Measurements from ENCODE around the gene WDR86.

The WDR86 gene

DNA sequence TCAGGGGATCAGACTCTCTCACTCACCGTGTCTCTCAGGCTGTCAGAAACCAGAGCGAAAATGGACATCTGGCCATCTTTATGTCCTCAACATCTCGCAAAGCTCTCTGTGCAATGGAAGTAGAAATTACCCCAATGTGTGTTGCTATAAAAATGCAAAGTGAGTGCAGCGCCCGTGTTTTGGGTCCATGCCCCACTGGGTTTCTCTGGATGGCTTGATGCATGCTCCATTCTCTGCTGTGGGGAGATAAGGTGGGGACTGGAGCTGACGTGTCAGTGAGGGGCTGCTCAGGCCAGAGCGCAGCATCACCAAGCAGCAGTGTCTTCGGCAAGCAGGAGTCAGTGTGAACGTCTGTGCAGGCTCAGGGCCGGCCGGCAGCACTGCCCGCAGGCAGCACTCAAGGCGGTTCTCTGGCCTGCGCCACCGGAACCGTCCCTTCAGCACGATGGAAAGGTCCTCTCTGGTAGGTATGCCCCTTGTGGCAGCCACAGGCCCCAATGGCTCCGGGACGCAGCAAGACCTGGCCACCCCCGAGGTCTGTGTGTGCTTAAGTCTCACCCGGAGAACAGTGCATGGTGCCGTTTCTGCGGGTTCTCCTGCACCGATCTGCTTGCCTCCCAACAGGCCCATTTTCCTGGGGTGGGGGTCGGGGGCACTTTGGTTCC, 30.2 kb downstream of the WDR86 start:
- H3K4me1 ChIP-seq = peaks cover 20% of the 10 kb centered on the region
- H3K79me2 ChIP-seq = no peaks in the 10 kb centered on the region
- TF ChIP-seq, protein P1, sequence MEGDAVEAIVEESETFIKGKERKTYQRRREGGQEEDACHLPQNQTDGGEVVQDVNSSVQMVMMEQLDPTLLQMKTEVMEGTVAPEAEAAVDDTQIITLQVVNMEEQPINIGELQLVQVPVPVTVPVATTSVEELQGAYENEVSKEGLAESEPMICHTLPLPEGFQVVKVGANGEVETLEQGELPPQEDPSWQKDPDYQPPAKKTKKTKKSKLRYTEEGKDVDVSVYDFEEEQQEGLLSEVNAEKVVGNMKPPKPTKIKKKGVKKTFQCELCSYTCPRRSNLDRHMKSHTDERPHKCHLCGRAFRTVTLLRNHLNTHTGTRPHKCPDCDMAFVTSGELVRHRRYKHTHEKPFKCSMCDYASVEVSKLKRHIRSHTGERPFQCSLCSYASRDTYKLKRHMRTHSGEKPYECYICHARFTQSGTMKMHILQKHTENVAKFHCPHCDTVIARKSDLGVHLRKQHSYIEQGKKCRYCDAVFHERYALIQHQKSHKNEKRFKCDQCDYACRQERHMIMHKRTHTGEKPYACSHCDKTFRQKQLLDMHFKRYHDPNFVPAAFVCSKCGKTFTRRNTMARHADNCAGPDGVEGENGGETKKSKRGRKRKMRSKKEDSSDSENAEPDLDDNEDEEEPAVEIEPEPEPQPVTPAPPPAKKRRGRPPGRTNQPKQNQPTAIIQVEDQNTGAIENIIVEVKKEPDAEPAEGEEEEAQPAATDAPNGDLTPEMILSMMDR (IDR thresholded peaks at IDR 0.05) = no peak
- H3K27me3 ChIP-seq (ENCODE audit: control insufficient read depth, insufficient read depth, low read length) = no peaks in the 10 kb centered on the region
- no peak overlapping the region for H3K9ac ChIP-seq
- no peak overlapping the region for H3K4me2 ChIP-seq (ENCODE audit: low read length)
- no peak overlapping the region for H2AFZ ChIP-seq
- no peak overlapping the region for H3K27ac ChIP-seq
- no peaks in the 10 kb centered on the region for H3K36me3 ChIP-seq (ENCODE audit: control insufficient read depth, insufficient read depth, low read length)
- H3K9me3 ChIP-seq (ENCODE audit: control insufficient read depth, low read length) = no peaks in the 10 kb centered on the region
- H3K4me3 ChIP-seq (ENCODE audit: low read depth, low read length) = no peak overlapping the region

DNA sequence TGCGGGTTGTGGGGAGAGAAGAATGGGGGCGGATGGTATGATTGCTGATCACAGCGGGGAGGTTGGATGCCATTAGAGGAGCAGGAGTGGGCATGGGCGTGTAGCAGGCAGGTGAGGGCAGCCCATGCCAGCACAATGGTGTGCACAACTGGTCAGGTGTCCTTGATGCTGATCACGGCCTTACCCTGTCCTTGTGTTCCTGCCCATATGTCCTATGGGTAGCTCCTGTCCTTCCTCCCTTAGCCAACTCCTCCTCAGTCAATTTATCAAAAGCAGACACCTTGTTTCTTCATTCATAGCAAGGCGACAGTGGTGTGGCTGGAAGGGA, 30.7 kb downstream of the WDR86 start:
- H3K4me2 ChIP-seq (ENCODE audit: low read length) = no peak overlapping the region
- H2AFZ ChIP-seq = no peak overlapping the region
- no peaks in the 10 kb centered on the region for H3K27me3 ChIP-seq (ENCODE audit: control insufficient read depth, insufficient read depth, low read length)
- TF ChIP-seq, protein P1 (IDR thresholded peaks at IDR 0.05) = no peak
- no peak overlapping the region for H3K9ac ChIP-seq
- no peaks in the 10 kb centered on the region for H3K9me3 ChIP-seq (ENCODE audit: control insufficient read depth, low read length)
- peaks cover 16% of the 10 kb centered on the region for H3K4me1 ChIP-seq
- H3K36me3 ChIP-seq (ENCODE audit: control insufficient read depth, insufficient read depth, low read length) = no peaks in the 10 kb centered on the region
- H3K79me2 ChIP-seq = no peaks in the 10 kb centered on the region
- no peak overlapping the region for H3K27ac ChIP-seq
- no peak overlapping the region for H3K4me3 ChIP-seq (ENCODE audit: low read depth, low read length)

DNA sequence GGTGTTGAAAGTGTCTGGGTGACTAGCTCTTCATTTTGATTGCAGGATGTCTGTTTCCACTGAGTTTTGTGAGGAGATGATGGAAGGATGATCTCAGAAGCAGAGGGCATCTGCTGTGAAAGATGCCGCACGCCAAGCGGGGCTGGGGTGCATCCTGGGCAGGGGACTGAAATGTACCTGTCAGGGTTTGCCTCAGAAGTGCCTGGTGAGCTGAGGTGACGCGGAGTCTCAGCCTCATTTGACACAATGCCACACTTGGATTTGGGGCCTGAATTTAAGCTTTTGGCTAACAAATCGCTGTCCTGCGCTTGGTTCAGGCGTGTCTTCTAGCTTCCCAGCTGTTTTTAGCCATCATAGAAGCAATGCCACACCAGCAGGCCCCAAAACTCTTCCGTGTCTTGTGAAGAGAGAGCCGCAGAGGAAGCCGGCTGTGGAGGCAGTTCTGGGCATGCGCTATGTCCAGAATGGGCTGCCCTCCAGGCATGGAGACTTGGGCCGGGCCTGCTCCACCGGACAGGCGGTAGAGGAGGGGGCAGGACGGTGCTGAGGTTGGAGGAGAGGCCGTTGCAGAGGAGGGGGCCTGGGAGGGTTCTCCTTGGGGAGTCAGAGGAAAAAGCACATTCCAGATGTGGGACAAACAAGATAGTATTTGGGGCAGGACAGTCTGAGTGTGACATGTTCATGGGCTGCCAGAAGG, 31.2 kb downstream of the WDR86 start:
- Histone ChIP-seq H3K4me1 (peaks cover 10% of the 10 kb centered on the region), H3K36me3 (ENCODE audit: control insufficient read depth, insufficient read depth, low read length) (no peaks in the 10 kb centered on the region), H3K9ac (no peak overlapping the region), H3K79me2 (no peaks in the 10 kb centered on the region), H3K4me2 (ENCODE audit: low read length) (no peak overlapping the region), H3K27ac (no peak overlapping the region), H3K4me3 (ENCODE audit: low read depth, low read length) (no peak overlapping the region), H2AFZ (no peak overlapping the region), H3K27me3 (ENCODE audit: control insufficient read depth, insufficient read depth, low read length) (no peaks in the 10 kb centered on the region), H3K9me3 (ENCODE audit: control insufficient read depth, low read length) (no peaks in the 10 kb centered on the region)
- TF ChIP-seq, protein P1 (IDR thresholded peaks at IDR 0.05) = no peak

DNA sequence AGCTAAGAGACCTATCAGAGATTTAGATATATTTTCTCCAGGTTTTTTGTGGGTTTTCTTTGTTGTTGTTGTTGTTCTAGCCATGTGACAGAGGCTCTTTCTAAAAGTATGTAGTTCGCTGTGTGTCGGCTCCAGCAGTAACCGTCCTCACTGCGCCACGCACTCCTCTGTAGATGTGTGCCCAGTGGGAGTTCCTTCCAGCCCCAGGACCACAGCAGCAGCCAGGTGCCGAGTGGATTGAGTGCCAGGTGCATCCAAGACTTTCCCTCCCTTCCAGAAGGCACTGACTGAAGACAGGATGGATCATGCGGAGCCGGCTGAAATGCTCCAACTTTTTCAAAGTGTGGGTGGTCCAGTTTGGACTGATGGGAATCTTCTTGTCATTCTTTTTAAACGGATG, 31.8 kb downstream of the WDR86 start:
- no peak overlapping the region for H3K4me2 ChIP-seq (ENCODE audit: low read length)
- no peaks in the 10 kb centered on the region for H3K9me3 ChIP-seq (ENCODE audit: control insufficient read depth, low read length)
- no peak overlapping the region for H3K27ac ChIP-seq
- H3K79me2 ChIP-seq = no peaks in the 10 kb centered on the region
- peaks cover 8% of the 10 kb centered on the region for H3K4me1 ChIP-seq
- no peaks in the 10 kb centered on the region for H3K27me3 ChIP-seq (ENCODE audit: control insufficient read depth, insufficient read depth, low read length)
- no peak overlapping the region for H3K9ac ChIP-seq
- no peak overlapping the region for H2AFZ ChIP-seq
- no peaks in the 10 kb centered on the region for H3K36me3 ChIP-seq (ENCODE audit: control insufficient read depth, insufficient read depth, low read length)
- no peak overlapping the region for H3K4me3 ChIP-seq (ENCODE audit: low read depth, low read length)
- TF ChIP-seq, protein P1 (IDR thresholded peaks at IDR 0.05) = no peak

DNA sequence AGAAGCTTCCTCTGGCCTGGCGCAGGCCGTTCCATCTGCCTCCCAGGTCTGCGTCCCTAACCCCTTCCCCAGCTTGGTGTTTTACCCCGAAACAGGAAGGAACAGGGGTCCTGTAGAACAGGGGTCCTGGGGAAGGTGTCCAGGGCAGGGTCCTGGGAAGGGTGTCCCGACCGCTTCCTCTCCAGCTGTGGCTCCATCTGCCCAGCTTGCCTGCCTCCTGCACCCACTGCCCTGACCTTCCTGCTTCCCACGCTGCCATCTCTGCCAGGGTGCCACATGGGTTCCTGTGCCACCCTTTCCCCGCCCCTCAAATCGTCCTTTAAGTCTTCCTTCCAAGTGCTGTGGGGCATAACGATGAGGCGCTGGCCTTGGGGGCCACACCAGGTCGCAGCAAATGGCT, 32.4 kb downstream of the WDR86 start:
- H3K27me3 ChIP-seq (ENCODE audit: control insufficient read depth, insufficient read depth, low read length) = no peaks in the 10 kb centered on the region
- H3K4me2 ChIP-seq (ENCODE audit: low read length) = no peak overlapping the region
- no peak overlapping the region for H3K9ac ChIP-seq
- H3K36me3 ChIP-seq (ENCODE audit: control insufficient read depth, insufficient read depth, low read length) = no peaks in the 10 kb centered on the region
- no peaks in the 10 kb centered on the region for H3K9me3 ChIP-seq (ENCODE audit: control insufficient read depth, low read length)
- peaks cover 4% of the 10 kb centered on the region for H3K4me1 ChIP-seq
- H2AFZ ChIP-seq = no peak overlapping the region
- no peak overlapping the region for H3K4me3 ChIP-seq (ENCODE audit: low read depth, low read length)
- H3K79me2 ChIP-seq = no peaks in the 10 kb centered on the region
- no peak overlapping the region for H3K27ac ChIP-seq
- TF ChIP-seq, protein P1 (IDR thresholded peaks at IDR 0.05) = no peak

All from parathyroid adenoma (tissue), 2 donors.